Cardiac fibroblast (primary cell): Measurements from ENCODE around the gene GALNT16.

Source experiments
- DNase-seq, 2 donors: peaks; one replicate each; pipeline versions ENCODE4 v3.0.0 to v3.0.0-alpha.2; 2010; ENCODE audit warnings: low read depth in 2 of 2
- H3K4me3 ChIP-seq, 2 donors: replicated peaks in 1 of 2; 1 replicate in 1 of 2; 2 replicates in 1 of 2; pipeline ENCODE4 v1.5.1; 2011; ENCODE audit warnings: low read depth in 2 of 2, low read length in 2 of 2, mild to moderate bottlenecking in 2 of 2, moderate library complexity in 1 of 2
- CTCF ChIP-seq: IDR thresholded peaks from one replicate; pipeline ENCODE4 v1.5.1; 2011; ENCODE audit warnings: low read depth, mild to moderate bottlenecking, low read length, inconsistent platforms

Gene GALNT16

GRCh38 chr14:69332782-69333395 is 72.9 kb downstream of the GALNT16 start:
- DNase-seq = no peak
- TF ChIP-seq CTCF = no peak
- H3K4me3 ChIP-seq = no peak overlapping the region

GRCh38 chr14:69333791-69334337 is 73.9 kb downstream of the GALNT16 start:
- DNase-seq = no peak
- H3K4me3 ChIP-seq = no peak overlapping the region
- TF ChIP-seq CTCF = no peak

- no peak for TF ChIP-seq CTCF
- no peak for DNase-seq
Observed at GRCh38 chr14:69334576-69334975, 74.6 kb downstream of the GALNT16 start.

GRCh38 chr14:69335371-69335771 is 75.4 kb downstream of the GALNT16 start:
- no peak for TF ChIP-seq CTCF
- H3K4me3 ChIP-seq = no peak overlapping the region
- no peak for DNase-seq

More at GRCh38 chr14:69334576-69334975, 74.6 kb downstream of the GALNT16 start:
- no peak overlapping the region for H3K4me3 ChIP-seq

GRCh38 chr14:69337984-69338383 is 78.0 kb downstream of the GALNT16 start:
- no peak for DNase-seq
- H3K4me3 ChIP-seq = no peak overlapping the region
- TF ChIP-seq CTCF = no peak

GRCh38 chr14:69339426-69339825 is 79.5 kb downstream of the GALNT16 start:
- no peak for DNase-seq
- no peak for TF ChIP-seq CTCF
- H3K4me3 ChIP-seq = no peak overlapping the region
